ENCODE results near the gene ERCC1.
"Not testable (repeated sequence)": the region's sequence is repeated elsewhere in the genome, so short reads cannot be mapped to it uniquely, and the experiment has no call there.

ERCC1 gene

DNA sequence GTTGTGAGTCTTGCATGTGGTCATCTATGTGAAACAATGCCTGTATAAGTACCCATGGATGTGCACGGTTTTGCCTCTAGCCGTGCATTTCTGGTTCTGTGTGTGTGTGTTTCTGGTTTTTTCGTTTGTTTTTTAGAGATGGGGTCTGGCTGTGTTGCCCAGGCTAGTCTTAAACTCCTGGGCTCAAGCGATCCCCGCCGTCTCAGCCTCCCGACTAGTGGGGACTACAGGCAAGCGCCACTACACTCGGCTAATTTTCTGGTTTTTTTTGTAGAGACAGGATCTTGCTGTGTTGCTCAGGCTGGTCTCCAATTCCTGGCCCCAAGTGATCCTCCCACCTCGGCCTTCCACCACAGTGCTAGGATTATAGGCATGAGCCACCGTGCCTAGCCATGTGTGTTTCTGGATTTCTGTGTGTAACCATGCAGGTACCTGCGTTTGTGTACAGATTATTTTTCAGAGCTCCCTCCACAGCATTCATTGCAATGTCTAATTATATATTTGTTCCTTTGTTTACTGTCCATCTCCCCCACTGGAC lies 28.2 kb upstream of the ERCC1 start:
- no peak for DNase-seq

DNA sequence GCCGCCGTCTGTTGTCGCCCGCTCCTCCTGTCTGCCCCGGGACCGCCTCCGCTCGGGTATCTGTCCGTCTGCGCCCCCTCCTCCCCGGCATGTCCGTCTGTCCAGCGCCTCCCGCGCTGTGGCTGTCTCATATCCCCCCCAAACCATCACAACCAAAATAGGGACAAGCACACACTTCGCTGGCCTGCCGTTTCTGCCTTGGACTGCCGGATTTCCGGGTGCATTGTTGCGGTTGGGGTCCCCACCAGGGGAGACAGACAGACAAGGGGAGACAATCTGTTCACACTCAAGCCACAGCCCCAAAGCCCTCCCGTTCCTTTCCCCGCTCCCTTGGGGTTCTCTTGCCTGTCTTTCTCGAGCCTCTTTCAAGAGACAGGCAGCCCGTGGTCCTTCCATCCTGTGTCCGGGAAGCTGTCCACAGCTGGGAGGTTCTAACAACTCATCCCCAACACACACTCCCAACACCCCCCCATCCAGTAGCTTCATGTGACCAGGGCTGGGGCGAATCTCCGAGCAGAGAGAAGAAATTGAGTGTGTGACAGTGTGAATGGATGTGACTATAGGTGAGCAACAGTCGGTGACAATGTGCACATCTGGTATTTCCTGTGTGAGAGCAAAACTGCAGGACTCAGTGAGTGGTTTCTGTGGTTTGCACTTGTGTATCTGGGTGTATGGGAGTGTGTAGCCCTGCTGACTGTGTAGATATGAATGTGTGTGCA lies 27.6 kb upstream of the ERCC1 start:
- no peak for DNase-seq

DNA sequence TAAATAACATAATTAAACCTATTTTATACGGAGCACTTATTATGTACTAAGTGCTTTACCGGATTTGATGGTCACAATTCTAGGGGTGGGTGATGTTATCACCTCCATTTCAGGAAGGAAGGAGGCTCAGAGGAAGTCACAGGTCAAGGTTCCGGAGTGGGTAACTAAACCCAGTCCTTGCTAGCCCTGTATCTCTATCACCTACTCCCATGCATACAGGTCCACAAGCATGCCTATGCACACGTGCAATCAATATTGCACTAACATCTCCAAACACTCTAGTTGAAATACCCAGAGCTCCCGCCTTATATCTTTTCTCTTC lies 26.3 kb upstream of the ERCC1 start:
- DNase-seq: no peak

DNA sequence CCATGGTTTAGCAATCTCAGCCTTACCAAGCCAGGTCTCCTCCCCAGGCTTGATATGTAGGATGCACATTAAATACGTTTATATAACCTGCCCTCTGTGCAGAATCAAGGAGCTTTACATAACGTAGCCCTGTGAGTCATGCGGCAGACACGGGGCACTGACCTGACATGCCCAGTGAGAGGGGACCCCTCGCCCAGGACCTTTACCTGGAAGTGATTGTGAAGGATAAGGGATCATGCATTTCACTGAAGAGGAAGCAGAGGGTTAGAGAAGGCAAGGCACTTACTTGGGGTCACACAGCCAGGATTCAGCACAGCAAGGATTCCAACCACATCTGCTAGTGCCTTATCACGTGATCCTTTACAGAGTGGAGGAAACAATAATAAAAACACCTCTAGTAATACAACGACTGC lies 25.2 kb upstream of the ERCC1 start:
- no peak for DNase-seq

DNA sequence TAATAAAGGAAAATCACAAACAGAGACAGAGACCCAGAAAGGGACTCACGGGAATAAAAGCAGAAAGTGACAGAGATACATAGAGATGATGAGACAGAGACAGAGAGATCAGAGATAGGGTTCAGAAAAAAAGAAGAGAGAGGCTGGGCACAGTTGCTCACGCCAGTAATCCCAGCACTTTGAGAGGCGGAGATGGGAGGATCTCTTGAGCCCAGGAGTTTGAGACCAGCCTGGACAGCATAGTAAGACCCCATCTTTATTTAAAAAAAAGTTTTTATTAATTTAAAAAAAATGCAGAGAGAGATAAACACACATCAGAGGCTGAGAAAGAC lies 24.7 kb upstream of the ERCC1 start:
- no peak for DNase-seq

DNA sequence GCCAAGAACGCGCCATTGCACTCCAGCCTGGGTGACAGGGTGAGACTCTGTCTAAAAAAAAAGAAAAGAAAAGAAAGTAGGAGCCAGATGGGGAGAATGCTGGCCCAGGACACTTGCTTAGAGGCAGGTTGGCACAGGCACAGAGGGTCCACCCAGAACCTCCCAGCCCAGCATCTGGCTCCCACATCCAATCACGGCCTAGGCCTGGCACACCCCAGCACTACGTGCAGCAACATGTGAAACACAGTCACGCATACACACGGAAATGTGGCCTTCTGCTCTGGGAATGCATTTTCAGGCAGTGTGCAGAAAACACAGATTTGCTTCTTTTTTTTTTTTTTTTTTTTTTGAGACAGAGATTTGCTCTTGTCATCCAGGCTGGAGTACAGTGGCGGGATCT lies 23.2 kb upstream of the ERCC1 start:
- DNase-seq: no peak

DNA sequence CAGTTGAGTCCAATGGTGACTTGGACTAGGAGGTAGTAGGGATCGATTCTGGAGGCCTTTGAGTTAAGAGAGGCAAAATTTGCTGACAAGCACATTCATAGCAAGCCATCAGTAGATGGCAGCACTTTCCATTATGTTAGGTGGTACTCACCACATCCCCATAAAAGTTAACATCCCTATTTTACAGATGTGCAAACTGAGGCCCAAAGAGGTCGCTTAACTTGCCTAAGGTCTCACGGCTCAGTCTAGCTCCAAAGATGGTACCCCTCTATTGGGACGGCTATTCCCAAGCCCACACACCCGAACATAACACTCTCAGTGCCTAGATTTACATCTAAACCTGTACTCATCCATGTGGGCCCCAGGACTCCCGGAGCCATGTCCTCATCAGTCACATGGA lies 22.6 kb upstream of the ERCC1 start:
- DNase-seq: no peak

DNA sequence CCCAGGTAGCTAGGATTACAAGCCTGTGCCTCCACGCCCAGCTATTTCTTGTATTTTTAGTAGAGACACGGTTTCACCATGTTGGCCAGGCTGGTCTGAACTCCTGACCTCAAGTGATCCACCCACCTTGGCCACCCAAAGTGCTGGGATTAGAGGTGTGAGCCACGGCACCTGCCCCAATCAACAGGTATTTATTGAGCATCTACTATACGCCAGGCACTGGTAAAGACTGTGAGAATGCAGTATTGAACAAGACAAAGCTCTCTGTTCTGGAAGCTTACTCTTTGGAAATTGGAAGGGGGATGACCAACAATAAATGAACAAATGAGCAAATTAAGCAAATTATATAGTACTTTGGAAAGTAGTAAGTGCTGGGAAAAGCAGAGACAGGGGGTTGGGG lies 21.4 kb upstream of the ERCC1 start:
- no peak for DNase-seq

DNA sequence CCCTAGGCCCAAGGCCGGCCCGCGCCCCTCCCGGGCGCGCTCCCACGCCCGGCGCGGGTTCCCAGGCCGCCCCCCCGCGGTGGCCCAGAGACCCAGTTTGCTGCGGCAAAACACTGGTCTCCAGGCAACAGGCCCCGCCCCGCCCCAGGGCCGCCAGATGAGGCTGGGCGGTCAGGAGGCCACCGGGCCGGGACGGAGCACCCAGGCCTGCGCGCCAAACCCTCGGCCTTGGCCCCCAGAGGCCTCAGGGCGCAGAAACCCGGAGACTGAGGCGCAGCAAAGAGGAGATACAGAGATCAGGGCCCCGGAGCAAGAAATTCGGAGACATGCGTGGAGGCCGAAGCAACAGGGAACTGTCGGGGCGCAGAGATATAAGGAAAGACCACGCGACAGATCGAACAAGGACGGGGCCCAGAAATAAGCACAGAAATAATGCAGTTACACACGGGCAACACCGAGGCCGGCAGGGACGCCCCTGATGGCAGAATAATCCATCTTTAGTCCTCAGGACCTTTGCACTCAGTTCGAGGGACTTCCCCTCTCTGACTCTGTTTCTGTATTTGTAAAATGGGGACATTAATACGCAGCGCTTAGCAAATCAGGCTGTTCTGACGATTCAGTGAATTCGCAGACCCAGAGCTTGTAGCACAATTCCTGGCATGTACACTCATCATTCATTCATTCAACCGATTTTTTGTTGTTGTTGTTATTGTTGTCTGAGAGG lies 20.8 kb upstream of the ERCC1 start:
- no peak for DNase-seq

DNA sequence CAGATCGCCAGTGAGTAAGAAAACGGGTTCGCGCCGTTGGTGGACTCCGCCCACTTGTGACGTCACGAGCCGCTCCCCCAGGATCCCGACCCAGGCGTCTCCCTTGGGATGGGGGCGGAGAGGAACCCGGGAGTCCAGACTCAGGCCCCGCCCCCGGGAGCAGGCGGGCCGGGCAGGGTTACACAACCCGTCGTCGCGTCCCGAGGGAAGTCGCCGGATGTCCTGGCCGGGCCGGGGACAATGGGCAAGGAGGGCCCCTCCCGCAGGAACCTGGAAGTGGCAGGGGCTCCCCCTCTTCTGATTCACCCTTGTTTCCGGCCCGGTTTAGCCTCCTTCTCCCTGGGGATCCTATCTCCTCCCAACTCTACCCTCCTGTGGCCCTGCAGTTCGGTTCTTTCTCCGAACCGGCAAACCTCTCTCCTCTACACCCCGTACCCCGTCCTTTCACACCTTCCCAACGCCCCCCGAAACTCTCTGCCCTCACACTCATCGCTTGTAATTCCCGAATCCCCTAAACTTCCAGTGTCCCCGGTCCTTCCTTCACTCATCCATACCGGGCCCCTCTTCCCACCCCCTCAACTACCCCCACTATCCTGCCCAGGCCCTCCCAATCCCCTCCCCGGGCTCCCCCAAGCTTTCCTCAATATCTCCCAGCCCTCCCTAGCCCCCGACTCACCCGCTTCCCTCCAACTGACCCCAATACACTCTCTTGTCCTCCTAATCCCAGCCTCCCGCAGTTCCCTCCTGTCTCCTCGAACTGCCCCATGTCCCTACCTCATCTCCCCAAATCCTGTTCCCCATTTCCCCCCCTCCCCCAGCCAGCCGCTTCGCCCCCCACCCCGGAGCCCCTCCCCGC lies 20.0 kb upstream of the ERCC1 start:
- peak; percentile 28 for DNase-seq

DNA sequence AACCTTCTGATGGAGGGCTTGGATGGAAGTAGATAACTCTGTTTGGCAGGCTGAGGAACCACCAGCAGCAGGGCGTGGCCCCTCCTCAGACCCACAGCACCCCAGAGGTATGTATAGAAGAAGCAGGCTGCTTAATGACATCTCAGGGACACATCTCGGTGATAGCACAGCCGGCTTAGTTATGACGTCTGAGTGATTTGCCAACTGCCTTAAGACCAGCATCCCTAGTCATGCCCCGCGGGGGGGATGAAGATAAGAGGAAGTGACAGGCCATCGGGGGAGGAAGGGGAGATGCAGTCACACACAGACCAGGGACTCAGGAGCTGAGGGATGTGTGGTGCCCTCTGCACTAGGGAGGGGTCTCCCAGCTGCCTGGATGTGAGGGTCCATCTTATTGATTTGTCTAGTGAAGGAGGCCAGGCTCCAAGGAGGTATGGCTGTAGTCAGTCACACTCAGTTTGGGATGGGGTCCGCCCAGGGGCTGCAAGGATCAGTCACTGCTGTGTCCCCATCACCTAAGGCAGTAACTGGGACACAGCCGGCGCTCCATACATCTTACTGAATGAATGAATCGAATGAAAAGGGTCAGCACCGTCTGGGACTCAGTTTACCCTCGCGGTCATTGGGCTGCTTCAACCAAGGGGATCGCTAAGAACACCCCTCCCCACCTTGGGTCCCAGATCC lies 19.2 kb upstream of the ERCC1 start:
- DNase-seq: no peak

DNA sequence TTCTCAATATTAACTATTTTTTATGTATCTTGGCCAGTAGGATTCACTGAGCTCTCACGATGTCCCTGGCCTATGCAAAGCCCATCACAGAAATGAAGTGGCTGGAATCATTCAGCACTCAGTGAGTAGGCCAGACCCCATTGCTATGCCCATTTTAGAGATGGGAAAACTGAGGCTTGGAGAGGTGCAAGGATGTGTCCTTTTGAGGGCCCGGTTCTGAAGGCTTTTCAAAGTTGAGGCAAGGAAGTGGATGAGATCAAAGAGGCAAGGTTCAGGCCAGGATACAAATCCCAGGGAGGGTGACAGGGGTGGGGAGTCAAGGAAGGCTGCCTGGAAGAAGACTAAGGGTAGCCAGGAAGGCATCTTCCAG lies 18.7 kb upstream of the ERCC1 start:
- DNase-seq: no peak

DNA sequence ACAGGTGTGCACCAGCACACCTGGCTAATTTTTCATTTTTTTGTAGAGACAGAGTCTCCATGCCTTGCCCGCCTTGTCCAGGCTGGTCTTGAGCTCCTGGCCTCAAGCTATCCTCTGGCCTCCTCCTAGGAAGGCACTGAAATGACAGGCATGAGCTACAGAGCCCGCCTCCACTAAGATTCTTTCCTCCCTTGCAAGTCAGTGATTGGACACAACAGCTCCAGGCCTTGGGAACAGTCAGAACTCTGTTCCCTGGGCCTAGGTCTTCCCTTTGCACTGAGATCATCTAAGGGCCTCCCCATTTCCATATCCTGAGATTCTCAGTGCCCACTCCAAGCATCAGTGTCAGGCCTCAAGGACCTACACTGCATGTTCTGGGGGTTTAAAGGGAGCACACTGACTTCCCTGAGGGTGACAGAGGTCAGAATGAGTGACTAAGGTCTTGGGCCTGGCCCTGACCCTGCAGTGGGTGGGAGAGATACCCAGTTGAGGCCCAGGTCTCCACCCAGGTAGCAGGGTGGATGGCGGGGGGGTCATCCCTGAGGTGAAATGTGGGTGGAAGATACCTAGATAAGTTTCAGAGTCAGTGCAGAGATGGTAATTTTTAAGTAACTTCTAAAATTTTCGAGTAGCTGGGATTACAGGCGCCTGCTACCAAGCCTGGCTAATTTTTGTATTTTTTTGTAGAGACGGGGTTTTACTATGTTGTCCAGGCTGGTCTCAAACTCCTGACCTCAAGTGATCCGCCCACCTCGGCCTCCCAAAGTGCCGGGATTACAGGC lies 17.3 kb upstream of the ERCC1 start:
- DNase-seq: no peak

DNA sequence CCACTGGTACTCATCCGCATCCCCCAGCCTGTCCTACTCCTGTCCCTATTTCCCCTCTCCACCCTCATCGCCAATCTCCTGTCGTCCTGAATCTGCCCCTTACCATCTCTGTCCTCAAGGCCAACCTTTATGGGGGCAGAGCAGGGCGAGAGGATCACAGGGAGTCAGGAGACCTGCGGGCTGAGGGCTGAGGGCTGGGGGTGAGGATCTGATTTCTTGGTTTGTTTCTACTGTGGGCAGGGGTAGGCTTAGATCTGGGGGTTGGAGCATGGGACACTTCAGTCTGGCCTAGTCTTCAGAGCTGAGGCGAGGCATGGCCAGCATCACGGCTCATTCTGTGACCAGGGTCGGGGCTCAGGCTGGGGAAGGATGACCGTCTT lies 16.5 kb upstream of the ERCC1 start:
- DNase-seq: no peak

DNA sequence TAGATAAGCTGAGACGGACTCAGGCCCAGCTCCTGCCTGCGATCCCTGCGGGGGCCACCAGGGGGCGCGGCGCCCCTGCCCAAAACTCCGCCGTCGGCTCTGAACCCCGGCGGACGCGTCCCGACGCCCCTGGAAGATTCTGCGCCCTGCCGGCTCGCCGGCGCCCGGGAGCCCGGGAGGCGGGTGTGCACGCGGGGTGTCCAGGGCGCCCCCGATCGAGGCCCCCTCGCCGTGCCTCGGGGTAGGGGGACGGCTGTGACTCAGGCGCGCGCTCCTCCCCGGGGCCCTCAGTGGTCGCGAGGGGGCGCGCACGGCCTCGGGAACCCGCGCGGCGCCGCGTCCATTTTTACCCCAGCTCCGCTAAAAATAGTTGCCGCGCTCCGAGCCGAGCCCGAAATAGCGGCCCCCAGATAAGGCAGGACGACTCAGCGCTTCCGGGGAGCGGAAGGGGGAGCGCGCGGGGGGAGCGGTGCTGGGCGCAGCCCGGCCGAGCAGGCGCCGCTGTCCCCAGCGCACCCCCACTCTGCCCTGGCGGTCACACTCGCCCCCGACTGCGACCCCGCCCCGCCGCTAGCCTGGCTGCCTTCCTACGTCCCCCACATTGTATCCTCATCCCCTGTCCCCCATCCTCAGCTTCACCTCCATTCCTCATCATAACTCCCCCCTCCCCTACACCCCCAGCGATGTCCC lies 16.0 kb upstream of the ERCC1 start:
- no peak for DNase-seq

DNA sequence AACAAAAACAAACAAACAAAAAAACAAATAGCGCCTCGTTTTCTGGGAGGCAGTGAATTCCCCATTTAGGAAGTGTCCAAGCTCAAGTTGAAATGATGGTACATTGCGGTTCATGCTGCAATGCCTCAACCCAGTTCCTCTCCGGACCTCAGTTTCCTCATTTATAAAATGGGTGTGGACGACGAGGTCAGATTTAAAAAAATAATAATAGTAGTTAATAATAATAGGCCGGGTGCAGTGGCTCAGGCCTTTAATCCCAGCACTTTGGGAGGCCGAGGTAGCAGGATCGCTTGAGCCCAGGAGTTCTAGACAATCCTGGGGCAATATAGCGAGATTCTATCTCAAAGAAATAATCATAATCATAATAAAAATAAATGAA lies 15.5 kb upstream of the ERCC1 start:
- DNase-seq: no peak

DNA sequence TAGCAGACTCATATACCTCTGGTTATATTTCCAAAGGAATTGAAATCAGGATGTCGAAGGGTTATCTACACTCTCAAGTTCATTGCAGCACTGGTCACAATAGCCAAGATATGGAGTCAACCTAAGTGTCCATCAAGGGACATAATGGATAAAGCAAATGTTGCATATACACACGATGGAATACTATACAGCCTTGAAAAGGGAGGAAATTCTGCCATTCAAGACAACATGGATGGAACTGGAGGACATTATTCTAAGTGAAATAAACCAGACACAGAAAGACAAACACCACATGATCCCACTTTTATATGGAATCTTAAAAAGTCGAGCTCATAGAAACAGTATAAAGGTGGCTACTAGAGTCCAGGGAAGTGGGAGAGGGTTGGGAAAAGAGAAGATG lies 13.6 kb upstream of the ERCC1 start:
- no peak for DNase-seq

DNA sequence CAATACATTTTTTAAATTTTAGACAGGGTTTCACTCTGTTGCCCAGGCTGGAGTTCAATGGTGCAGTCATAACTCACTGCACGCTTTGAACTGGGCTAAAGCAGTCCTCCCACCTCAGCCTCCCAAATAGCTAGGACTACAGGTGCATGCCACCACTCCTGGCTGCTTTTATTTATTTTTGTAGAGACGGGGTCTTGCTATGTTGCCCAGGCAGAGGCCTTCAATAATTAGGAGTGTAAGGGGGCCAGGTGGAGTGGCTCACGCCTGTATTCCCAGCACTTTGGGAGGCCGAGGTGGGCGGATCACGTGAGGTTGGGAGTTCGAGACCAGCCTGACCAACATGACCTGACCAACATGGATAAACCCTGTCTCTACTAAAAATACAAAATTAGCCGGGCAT lies 8.8 kb upstream of the ERCC1 start:
- not testable (repeated sequence) for DNase-seq

DNA sequence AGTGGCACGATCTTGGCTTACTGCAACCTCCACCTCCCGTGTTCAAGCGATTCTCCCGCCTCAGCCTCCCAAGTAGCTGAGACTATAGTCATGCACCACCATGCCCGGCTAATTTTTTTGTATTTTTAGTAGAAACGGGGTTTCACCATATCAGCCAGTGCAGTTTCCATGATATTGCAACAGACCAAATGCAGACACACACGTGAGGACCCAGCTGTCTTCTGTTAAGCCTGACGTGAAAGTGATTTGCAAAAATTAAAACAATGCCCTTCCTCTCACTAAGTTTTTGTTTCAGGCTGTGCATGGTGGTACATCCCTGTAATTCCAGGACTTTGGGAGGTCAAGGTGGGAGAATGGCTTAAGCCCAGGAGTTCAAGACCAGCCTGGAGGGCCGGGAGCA lies 7.3 kb upstream of the ERCC1 start:
- DNase-seq: not testable (repeated sequence)

DNA sequence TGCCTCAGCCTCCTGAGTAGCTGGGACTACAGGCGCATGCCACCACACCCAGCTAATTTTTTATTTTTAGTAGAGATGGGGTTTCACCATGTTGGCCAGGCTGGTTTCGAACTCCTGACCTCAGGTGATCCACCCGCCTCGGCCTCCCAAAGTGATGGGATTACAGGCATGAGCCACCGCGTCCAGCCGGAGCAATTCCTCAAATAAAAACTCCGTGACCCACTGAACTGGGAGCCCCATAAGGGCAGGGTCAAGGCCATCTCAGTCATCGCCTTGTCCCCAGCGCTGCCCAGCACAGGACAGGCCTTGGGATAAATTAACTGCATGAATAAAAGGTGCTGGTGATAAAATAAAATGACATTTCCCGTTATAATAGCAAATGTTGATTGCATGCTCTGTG lies 6.2 kb upstream of the ERCC1 start:
- DNase-seq: not testable (repeated sequence)

DNA sequence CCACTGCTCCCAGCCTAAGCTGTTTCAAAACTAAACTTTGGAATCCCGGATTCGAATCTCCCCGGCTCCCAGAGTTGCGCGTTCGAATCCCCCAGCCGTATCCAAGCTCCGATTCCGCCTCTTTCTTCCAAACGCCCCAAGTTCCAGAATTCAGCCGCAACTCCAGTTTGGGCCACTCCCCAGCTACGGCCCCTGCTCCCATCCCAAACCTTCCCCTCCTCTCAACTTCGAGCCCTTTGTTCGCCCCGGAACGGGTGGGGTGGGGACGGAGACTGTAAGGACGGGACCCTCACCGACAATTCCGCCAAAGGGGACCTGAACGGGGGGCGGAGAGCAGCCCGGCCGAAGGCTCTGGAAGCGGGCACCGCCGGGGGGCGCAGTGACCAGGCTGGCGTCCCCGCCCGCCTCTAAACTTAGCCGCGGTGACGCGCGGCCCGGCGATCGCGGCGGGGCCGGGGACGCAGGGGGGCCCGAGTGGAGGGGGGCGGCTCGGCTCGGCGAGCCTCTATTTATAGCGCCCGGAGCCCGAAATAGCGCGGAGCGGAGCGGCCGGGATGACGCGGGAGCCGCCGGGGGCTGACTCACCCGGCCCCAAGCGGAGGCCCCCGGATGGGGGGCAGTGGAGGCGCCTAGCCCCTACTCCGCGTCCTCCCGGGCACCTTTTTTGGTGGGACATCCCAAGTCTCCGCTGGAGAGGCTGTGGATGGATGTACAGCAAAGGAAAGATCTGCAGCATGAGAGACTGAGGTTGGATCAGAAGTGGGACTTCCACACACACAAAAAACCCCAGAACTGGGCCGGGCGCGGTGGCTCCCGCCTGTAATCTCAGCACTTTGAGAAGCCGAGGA lies 4.9 kb upstream of the ERCC1 start:
- no peak for DNase-seq

Data from NCI-H2107 (cell line).